GM18868 (cell line): ENCODE measurements around the gene BIRC2.
"Not testable (repeated sequence)": the region's sequence is repeated elsewhere in the genome, so short reads cannot be mapped to it uniquely, and the experiment has no call there.

ENCODE experiments used
- ATAC-seq: cut with Tn5 transposase; IDR thresholded peaks from one replicate; pipeline ENCODE4 v1.9.1; 2021; ENCODE audit warnings: mild to moderate bottlenecking, moderate library complexity; ENCODE audit not compliant: unreplicated experiment

The BIRC2 gene

DNA sequence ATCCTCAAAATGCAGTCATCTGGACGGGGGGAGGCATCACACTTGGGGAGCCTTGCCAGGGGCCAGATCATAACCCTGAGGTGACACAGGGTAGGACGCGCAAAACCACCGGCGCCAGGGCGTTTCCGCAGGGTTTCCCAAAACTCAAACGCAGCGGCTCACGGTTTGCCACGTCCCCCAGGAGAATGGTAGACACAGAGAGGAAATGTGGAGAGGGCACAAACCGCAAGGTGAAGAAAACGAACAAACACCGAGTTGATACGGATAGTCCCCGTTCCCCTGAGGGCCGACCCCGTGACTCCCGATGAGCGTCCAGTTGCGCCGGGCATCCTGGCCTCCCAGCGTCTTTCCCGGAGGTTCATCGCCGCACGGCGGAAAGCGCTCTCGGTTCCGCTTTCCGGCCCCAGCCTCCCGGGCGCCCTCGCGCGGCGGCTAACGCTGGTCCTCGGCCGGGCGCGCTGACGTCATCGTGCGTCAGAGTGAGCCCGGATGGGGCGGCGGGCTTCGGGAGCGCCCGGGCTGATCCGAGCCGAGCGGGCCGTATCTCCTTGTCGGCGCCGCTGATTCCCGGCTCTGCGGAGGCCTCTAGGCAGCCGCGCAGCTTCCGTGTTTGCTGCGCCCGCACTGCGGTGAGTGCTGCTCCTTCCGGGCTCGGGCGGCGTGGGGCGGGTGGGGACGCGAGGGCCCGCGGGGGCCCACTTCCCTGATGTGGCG, at the start of gene BIRC2:
TSS of gene BIRC2 (plus strand) at position 467 of the 714 bp plus-strand sequence. CDS start 2,641 bp downstream, outside the sequence.
- peak; percentile 80 for ATAC-seq

DNA sequence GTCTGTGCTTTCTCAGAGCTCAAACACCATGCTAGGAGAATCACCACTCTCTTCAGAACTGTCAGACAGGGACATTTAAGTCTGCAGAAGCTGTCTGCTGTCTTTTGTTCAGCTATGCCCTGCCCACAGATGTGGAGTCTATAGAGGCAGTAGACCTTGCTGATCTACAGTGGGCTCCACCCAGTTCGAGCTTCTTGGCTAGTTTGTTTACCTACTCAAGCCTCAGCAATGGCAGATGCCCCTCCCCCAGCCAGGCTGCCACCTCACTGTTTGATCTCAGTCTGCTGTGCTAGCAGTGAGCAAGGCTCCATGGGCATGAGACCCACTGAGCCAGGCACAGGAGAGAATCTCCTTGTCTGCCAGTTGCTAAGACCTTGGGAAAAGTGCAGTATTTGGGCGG, 46.2 kb upstream of the BIRC2 start:
- not testable (repeated sequence) for ATAC-seq

DNA sequence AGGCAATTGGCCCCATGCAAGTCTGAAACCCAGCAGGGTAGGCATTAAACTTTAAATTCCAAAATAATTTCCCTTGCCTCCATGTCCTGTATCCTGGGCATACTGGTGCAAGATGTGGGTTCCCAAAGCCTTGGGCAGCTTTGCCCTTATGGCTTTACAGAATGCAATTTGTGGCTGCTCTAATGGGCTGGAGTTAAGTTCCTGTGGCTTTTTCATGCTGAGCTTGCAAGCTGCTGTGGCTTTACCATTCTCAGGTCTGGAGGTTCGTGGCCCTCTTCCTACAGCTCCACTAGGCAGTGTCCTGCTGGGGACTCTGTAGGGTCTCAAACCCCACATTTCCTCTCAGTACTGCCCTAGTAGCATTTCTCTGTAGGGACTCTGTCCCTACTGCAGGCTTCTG, 44.8 kb upstream of the BIRC2 start:
- ATAC-seq, result no peak

DNA sequence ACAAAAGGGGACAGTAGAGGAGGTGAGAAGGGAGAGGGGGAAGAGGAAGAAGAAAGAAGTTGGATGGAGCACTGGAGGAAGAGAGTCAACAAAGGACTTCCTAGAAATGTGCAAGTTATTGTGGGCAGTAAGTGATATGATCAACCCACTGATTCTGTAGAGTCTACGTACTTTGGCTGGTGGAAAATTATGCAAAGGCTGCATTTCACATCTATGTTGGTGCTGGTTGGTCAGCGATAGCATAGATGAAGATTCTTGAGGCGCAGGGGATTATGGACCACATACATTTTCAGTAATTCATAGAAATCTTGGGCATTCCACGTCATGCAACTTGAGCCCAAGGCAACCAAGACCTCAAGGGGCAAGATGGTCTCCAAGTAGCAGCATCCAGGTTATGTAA, 42.3 kb upstream of the BIRC2 start:
- no peak for ATAC-seq

DNA sequence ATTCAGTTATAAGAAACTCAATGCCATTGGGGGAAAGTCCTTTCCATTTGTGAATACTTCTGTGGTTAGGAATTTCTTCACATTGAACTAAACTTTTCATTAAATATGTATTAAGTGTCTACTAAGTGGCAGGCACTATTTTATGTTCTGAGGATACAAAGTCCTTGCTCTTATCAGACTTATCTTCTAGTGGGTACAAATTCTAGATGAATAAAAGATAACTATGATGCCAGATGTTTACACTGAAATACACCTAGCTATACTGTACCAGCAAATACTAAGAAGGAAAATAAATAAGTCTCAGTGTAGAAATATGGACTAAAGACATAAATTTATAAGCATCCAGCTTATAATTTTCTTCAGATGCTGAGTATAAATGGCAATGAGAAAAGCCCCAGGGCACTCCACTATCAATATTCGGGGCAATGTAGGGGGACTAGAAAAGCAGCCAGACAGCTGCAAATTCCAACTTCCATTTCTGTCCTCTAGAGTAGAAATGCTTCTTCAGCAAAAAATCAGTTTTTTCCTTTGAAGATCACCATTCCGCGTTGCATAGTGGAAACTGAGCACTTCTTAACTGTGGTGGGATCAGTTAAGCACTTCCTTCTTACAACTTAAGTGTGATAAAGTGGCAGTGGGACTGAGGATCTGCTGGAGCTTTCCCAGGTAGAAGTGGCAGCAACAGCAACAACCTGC, 41.5 kb upstream of the BIRC2 start:
- no peak for ATAC-seq

DNA sequence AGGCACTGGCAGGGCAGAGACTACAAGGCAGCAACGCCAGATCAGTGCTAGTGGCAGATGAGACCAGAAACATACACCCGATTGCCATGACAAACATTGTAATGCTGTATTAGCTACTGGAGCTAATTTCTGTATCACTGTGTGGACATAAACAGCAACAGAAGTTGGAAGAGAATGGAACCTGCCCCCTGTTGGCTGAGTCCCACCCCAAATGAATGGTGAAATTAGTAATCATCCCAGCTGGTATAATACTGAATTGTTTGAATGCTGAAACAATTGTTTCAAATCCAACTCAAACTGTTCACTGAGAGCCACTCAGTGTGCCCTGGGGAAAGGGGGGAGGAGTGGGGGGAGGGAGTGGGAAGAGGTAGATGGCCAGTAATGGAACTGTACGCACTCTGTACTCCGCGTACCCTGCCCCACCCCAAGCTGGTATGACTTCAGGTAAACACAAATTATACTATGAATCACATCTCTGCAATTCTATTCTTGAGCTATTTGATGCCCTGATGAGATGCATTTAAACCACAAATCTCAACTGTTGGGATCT, 40.9 kb upstream of the BIRC2 start:
- no peak for ATAC-seq

DNA sequence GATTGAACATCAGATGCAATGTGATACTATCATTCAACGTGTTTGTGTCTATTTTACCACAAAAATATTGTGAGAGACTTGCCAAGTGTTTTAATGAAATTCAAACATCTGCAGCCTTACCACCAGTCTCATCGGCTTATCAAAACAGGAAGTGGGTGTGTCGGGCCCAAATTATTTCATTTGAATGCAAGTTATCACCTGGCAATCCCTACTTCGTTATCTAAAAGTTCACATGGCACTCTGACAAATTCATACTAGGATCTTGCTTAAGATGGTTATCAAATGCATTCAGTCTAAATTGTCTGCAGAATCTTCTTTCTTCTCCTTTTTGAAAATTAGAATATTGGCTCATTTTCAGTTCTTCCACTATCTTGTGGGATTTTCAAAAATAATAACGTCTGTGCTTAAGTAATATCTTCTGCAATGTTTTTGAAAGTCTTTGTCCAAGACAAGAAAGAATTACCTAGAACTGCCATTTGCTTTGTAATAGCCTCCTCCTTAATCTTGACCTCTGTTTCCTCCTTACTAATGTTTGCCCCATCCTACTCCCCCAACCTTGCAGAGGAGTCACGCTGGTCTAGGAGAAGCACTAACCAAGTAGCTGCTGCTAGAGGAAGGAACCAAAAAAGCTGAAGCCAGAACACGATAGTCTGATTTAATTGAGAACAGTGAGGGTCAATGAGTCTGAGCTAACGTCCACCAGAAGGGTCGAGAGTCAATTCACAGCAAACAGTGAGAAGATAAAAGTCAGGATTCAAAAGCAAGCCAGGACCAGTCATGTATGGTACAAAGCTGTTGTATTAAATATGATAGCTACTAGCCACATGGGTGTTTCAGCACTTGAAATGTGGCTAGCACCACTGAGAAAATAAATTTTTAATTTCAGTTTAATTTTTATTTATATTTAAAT, 39.9 kb upstream of the BIRC2 start:
- no peak for ATAC-seq

DNA sequence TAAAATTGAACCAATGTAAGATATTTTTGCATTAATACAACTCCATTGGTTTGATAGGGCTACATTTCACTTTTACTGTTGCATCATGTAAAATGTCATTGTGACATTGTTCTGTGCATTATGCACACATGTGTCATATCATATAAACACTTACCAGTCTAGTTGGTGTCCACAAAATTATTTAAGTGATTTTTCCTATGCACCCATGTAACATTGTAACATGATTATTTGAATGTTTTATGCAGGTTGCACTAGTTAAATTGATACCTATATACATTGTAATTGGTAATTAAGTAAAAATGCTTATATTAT, 39.3 kb upstream of the BIRC2 start:
- ATAC-seq, result no peak

DNA sequence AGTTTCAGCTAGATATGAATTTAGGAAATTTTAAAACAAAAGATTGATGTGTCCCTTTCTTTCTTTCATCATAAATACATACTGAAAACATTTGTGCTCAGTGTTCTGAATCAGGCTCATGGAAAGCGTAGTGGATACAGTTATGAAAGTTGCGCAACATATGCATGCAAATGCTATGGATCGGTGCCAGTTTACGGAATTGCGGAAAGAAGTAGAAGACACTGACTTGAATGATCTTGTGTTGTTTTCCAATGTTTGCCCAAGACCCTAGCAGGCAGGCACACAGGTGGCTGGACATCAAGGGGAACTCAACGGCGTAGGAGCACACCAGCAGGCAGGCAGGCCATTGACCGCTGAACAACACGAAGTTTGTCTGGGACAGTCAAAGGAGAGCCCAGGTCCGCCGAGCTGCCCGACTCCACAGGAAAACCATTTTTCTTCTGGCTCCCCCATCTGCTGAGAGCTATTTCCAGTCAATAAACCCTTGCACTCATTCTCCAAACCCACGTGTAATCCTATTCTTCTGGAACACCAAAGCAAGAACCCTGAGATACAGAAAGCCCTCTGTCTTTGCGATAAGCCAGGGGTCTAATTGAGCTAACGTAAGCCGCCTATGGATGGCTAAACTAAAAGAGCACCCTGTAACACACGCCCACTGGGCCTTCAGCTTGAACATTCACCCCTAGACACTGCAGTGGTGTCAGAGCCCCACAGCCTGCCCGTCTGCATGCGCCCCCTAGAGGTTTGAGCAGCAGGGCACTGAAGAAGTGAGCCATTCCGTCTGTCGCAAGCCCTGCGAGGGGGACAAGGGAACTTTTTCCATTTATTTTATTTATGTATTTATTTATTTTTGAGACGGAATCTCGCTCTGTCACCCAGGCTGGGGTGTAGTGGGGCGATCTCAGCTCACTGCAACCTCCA, 37.1 kb upstream of the BIRC2 start:
- ATAC-seq, result no peak

DNA sequence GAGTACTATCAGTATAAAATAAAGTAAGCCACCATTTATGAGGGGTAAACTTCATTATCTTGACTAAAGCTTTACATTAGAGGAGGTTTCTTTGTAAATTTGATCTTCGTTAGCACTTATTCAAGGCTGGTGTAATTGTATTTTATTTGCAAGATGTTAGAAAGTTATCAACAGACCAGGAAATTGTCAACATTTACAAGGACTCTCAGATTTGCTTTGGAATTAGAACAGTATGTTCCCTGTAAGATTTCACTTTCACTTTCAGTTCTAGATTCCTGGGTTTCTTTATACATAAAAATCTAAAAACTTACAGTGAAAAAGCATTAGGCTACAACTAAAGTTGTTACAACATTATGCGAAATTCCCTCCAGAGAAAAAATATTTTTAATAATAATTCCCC, 34.3 kb upstream of the BIRC2 start:
- ATAC-seq, result no peak

DNA sequence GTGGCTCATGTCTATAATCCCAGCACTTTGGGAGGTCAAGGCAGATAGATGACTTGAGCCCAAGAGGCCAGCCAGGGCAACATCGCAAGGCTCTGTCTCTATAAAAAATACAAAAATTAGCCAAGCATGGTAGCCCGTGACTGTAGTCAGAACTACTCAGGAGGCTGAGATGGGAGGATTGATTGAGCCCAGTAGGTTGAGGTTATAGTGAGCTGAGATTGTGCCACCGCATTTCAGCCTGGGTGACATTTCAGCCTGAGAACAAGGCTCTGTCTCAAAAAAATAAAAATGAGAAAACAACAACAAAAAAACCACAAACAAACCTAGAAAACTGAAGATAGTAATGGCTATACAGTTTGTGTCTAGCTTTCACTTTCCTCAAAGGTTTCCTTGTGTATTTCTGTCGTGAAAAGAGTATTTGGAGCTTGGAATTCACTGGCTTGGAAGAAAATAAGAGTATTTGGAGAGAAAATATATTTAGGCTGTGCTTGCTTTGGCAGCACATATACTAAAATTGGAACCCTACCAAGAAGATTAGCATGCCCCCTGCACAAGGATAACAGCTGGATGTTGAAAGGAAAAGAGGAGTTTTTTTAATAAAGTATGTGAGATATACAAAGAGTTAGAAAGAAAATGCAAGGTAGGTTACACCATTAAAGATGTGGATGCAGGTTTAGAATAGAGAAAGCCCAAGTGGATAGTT, 33.6 kb upstream of the BIRC2 start:
- no peak for ATAC-seq

DNA sequence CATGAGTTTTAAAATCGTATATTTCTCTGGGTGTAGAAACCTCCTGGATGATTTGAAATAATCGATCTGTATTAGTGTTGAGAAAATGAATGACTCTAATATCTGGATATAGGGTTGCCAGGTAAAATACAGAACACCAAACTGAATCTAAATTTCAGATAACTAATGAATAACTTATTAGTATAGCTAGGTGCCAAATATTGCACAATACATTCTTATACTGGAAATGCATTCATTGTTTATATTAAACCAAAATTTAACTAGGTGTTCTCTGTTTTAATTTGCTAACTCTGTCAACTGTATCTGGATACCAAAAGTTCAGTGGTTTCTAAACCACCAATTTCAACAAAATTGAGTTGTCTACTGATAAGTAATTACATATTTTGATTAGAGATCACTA, 32.2 kb upstream of the BIRC2 start:
- no peak for ATAC-seq

DNA sequence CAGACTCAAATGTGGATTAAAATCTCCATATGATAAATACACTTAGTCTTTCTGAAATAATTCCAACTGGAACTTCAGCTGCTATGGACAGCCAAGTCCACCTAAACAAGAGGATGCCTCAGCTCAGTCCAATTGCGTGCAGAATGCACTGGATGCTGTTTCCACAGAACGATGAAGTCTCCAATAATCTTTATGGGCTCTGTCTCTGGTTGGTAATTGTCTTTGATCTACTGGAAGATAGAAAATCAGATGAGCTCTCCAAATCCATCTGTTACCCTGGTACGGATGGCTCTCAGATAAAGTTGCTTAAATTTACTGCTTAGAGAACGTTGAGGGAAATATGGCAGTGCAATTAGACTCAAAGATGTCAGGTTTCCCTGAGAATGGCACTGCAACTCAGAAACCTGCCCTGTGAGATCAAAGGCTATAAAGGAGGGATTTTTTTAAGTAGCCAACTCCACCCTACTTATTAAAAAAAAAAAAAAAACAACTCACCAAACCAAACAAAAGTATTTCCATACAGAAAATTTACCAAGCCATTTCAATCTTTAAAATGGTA, 30.6 kb upstream of the BIRC2 start:
- no peak for ATAC-seq

DNA sequence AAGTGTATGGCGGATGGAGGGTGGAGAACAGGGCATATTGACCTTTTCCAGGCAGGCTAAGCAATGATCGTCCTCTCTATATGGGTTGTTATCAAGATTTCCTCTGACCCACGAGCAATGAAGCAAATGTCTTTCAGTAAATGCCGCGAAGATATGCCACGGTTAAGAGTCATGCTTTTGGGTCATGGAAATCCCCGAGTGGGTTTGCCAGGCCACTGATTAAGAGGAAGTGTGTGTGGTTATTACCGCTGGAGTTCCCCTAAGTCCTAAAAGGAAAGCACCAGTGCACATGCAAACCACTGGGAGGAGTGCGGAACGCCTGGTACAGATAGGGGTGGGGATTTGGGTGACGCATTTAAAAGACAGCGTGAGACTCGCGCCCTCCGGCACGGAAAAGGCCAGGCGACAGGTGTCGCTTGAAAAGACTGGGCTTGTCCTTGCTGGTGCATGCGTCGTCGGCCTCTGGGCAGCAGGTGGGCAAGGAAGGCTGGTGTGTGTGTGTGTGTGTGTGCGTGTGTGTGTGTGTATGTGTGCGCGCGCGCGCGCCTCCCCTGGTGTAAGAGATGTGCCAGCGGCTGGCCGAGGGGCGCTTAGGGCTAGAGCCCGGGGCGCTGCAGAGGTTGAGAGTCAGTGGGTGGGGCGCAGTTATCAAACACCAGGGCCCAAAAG, 29.8 kb upstream of the BIRC2 start, which contains the start of gene BIRC3:
TSS of gene BIRC3 (plus strand) at position 386 of the 669 bp plus-strand sequence. CDS start 7,026 bp downstream, outside the sequence.
- peak; percentile 82 for ATAC-seq

DNA sequence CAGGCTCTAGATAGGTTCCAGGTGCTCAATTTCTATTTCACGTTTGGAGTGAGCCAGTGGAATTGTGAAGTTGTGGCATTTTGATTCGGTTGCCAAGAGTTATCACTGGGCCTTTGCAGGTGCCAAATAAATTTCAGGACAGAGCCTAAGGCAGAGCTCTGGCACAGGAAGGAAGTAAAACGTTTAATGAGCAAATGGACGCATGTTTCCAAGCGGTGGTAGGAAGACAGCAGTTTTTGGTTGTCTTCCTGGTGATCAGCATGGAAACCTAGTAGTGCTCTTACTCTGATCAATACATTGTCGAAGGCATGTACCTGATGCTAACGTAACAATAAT, 29.3 kb upstream of the BIRC2 start:
- no peak for ATAC-seq

DNA sequence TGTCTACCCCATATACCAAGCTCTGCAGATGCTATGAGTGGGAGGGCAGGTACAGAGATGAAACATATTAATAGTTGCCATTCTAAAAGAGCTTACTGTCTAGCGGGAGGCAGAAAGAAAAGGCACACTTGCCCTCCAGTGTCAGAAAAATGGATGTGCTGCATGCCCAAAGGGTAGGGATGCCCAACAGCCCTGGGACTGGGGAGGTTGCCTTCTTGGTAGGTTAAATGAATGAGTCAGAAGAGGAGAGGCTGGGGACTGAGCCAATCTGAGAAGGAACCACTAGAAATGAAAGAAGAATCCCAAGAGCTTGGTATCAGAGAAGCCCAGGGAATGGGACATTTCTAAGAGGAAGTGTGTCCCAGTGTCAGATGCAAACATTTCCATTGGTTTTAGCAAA, 28.5 kb upstream of the BIRC2 start:
- ATAC-seq, result peak; percentile 17

DNA sequence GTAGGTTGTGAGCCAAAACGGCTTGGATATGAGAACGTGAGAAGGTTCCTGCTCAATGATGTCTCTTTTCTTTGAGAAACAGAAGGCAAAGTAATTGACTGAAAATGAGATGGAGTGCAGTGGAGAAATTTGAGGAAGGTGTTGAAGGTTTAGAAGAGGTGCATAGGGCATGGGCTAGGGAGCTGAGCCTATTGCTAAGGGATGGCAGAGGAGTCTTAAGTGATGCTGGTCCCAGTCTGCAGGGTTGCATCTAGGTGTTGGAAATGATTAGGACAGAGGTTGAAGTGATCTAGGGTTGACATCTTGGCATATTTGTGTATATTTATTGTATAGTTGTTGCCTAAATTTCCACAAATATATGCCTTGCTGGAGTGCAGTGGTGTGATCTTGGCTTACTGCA, 27.5 kb upstream of the BIRC2 start:
- ATAC-seq, result no peak

DNA sequence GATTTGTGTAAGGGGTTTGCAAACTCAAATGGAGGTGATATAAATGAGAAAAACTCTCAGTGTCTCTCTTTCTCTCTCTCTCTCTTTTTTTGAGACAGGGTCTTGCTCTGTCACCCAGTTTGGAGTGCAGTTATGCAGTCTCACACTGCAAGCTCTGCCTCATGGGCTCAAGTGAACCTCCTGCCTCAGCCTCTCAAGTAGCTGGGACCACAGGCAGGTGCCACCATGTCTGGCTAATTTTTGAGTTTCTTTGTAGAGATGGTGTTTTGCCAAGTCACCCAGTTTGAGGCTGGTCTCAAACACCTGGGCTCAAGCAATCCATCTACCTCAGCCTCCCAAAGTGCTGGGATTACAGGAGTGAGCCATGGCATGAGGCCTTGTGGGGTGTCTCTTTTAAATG, 26.8 kb upstream of the BIRC2 start:
- ATAC-seq, result no peak

DNA sequence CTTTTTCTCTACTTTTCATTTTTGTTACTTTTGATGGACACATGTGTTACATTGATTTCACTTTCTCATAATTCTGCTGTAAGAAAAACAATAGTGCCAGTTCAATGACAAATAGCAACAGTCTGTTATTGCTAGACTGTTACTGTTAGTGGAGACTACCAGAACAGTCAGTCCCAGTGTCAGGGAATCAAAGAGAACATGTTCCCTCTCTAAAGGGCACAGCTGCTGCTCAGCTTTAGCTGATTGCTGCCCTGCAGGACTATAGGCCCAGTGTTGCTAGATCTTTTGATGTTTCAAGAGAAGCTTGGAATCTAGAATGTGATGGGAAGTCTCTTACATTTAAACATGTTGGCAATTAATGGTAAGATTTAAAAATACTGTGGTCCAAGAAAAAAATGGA, 26.3 kb upstream of the BIRC2 start:
- no peak for ATAC-seq
